ENCODE data around the gene VPS51.
"Not testable (repeated sequence)": the region's sequence is repeated elsewhere in the genome, so short reads cannot be mapped to it uniquely, and the experiment has no call there.

Gene VPS51

DNA sequence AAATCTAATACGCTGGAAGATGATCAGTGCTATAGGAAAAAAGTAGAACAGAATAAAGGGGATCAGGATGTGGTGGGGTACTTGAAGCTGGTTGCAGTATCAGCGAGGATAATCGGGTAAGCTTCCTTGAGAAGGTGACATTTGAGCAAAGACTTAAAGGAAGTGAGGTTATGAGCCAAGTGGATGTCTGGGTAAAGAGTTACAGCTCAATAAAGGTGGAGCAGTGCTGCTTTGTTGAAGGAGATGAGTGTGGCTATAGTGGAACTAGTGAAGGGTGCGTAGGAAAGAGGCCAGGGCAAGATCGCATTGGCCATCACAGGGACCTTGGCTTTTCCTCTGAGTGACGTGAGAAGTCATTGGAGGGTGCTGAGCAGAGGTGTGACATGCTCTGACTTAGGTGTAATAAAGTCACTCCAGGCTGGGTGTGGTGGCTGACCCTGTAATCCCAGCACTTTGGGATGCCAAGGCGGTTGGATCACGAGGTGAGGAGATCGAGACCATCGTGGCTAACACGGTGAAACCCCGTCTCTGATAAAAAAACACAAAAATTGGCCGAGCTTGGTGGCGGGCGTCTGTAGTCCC is 40.6 kb downstream of the VPS51 start:
- no peak for DNase-seq

DNA sequence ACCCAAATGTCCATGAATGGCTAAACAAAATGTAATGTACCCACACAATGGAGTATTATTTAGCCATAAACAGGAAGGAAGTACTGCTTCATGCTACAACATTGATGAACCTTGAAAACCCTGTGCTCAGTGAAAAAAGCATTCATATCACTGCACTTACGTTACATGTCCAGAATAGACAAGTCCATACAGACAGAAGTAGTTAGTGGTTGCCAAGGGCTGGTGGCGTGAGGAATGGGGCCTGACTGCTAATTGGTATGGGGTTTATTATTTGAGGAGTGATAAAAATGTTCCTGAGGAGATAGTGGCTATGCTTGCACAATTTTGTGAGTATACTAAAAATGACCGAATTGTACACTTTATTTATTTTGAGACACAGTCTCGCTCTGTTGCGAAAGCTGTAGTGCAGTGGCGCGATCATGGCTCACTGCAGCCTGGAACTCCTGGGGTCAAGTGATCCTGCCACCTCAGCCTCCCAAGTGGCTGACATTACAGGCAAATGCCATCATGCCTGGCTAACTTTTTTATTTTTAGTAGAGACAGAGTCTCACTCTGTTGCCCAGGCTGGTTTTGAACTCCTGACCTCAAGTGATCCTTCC is 46.0 kb downstream of the VPS51 start:
- DNase-seq, result no peak

- DNase-seq, result no peak
Measured at GRCh38 chr11:65147352-65148075, 51.5 kb downstream of the VPS51 start.

GRCh38 chr11:65148657-65149056 is 52.6 kb downstream of the VPS51 start:
- no peak for DNase-seq

- DNase-seq, result not testable (repeated sequence)
Measured at GRCh38 chr11:65150131-65150508, 54.1 kb downstream of the VPS51 start.

DNA sequence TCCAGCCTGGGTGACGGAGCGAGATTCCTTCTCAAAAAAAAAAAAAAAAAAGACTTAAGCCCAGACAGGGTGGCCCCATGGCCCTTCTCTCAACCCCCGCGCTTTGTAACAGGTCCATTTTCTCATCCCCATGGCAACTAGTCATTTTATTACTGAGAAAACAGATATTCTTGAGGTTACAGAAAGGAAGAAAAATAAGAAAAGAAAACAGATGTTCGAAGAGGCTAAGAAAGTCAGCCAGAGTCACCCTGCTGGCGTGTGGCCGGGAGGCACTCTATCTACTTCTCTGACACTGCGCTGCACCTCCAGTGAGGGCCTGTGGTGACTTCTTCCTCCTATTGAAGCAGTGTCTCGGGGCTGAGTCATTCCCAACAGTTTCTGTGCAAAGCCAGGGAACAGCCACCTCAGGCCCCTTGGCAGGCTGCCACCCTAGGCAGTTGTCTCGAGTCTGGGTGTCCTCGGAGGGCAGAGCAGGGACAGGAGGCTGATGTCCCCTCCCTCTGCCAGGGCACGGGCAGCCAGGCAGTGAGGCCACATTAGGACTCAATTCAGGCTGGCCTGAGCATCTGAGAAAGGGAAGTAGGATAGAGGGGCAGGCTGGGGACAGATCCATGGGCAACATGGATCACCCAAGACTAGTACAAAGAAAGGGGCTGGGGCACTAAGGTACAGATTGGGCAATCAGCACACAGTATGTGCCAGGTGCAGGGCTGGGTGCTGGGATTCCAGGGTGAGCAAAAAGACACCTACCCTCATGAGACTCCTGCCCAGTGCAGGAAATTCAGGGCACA is 54.7 kb downstream of the VPS51 start:
- DNase-seq, result peak; percentile 92 to 93 (median 93)

DNA sequence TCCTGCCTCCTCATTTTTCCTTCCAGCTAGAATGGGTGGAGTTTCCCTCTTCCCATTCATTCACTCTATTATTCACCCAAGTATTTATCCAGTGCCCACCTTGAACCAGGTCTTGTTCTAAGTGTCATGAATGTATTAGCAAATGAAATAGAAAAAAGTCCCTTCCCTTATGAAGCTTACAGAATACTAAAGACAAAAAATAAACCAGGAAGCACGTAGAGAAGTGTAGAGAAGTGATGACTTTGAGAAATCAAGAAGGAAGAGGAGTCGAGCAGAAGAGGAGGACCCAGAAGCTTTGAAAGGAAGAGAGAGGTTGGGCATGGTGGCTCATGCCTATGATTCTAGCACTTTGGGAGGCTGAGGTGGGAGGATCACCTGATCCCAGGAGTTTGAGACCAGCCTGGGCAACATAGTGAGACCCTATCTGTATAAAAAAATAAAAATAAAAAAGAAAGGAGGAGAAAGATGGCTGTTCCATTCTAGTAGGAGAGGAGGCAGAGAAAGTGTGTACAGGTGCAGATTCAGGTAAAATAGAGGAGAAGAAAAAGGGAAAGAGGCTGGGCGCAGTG is 55.4 kb downstream of the VPS51 start:
- DNase-seq, result peak; percentile 20 to 40 (median 30)

DNA sequence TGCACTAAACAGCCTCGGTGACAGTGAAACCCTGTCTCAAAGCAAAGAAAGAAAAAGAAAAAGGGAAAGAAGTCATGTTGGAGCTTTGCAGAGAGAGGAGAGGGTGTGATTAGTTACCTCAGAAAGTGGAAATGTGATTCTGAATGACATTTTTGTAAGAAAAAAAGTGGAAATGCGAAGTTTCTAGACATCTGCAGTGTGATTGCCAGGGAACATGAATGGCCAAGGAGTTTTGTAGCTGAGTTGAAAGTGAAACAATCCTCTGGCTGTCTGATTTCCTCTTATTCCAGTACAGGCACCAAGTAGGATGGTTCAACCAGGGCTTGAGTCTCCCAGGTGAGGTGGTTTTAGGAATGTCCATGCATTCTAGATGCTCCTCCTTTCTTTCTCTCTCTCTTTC is 56.1 kb downstream of the VPS51 start:
- DNase-seq, result peak; percentile 36 to 57 (median 42)

- no peak for DNase-seq
Measured at GRCh38 chr11:65156256-65156655, 60.2 kb downstream of the VPS51 start.

DNA sequence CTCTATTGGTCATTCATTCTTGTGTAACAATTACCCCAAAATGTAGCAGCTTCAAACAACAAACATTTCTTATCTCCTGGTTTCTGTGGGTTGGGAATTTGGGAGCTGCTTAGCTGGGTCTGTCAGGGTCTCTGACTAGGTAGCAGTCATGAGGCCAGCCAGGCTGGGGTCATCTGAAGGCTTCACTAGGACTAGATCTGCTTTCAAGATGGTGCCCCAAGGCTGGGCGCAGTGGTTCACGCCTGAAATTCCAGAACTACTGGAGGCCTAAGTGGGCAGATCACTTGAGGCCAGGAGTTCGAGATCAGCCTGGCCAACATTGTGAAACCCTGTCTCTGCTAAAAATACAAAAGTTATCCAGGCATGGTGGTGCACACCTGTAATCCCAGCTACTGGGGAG is 60.9 kb downstream of the VPS51 start:
- DNase-seq, result no peak

DNA sequence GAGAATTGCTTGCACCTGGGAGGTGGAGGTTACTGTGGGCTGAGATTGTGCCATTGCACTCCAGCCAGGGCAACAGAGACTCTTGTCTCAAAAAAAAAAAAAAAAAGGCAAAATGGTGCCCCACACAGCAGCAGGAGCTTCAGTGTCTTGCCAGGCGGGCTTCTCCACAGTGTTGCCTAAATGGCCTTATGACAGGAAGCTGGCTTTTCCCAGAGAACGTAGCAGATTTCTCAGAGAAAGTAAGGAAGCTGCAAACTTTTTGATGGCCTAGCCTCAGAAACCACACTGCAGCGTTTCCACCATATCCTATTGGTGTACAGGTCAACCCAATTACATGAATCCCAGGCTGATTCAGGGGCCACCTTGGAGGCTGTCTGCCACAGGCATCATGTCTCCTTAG is 61.3 kb downstream of the VPS51 start:
- peak in 2 of 3 donors; percentile 21 for DNase-seq

DNA sequence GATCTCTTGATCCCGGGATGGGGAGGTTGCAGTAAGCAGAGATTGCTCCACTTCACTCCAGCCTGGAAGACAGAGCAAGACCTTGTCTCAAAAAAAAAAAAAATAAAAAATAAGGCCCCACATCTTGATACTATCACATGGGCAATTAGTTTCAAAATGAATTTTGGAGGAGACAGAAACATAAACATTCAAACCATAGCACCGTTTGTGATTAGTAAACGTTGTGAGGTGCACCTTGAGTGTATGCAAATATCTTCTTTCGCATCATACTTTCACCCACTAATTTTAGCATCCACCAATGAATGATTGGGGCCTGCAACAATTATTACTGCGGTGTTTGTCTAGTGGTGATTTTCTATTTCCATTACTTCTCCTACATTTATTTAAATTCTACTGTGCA is 63.0 kb downstream of the VPS51 start:
- DNase-seq, result no peak

GRCh38 chr11:65160643-65161042 is 64.6 kb downstream of the VPS51 start:
- DNase-seq, result no peak
